ENCODE measurements around the gene GRB14.
"Not testable (repeated sequence)": the region's sequence is repeated elsewhere in the genome, so short reads cannot be mapped to it uniquely, and the experiment has no call there.

GRB14 gene

GRCh38 chr2:164620873-164621763, at the start of gene GRB14:
TSS of gene GRB14 (minus strand) at chr2:164621482. CDS start at chr2:164621309, 173 bp downstream.
- DNase-seq (ENCODE audit: low read depth, low spot score) = no peak

GRCh38 chr2:164669291-164669690, 48.0 kb upstream of the GRB14 start:
- DNase-seq (ENCODE audit: low read depth, low spot score) = no peak

GRCh38 chr2:164667566-164667965, 46.3 kb upstream of the GRB14 start:
- no peak for DNase-seq (ENCODE audit: low read depth, low spot score)

- DNase-seq (ENCODE audit: low read depth, low spot score) = no peak
These were observed 42.8 kb upstream of the GRB14 start for GRCh38 chr2:164664070-164664469.

- no peak for DNase-seq (ENCODE audit: low read depth, low spot score)
These were observed 41.8 kb upstream of the GRB14 start for GRCh38 chr2:164662868-164663631.

GRCh38 chr2:164662066-164662465, 40.8 kb upstream of the GRB14 start:
- DNase-seq (ENCODE audit: low read depth, low spot score) = no peak

- no peak for DNase-seq (ENCODE audit: low read depth, low spot score)
These were observed 40.1 kb upstream of the GRB14 start for GRCh38 chr2:164661349-164661748.

- DNase-seq (ENCODE audit: low read depth, low spot score) = no peak
These were observed 35.8 kb upstream of the GRB14 start for GRCh38 chr2:164657129-164657528.

- DNase-seq (ENCODE audit: low read depth, low spot score) = no peak
These were observed 34.5 kb upstream of the GRB14 start for GRCh38 chr2:164655750-164656149.

GRCh38 chr2:164655336-164655735, 34.1 kb upstream of the GRB14 start:
- DNase-seq (ENCODE audit: low read depth, low spot score) = no peak

- DNase-seq (ENCODE audit: low read depth, low spot score) = no peak
These were observed 30.1 kb upstream of the GRB14 start for GRCh38 chr2:164651361-164651760.

- no peak for DNase-seq (ENCODE audit: low read depth, low spot score)
These were observed 22.9 kb upstream of the GRB14 start for GRCh38 chr2:164644036-164644700.

- DNase-seq (ENCODE audit: low read depth, low spot score) = no peak
These were observed 21.8 kb upstream of the GRB14 start for GRCh38 chr2:164642946-164643555.

- DNase-seq (ENCODE audit: low read depth, low spot score) = no peak
These were observed 21.0 kb upstream of the GRB14 start for GRCh38 chr2:164642268-164642667.

GRCh38 chr2:164628319-164628718, 7.0 kb upstream of the GRB14 start:
- not testable (repeated sequence) for DNase-seq (ENCODE audit: low read depth, low spot score)

- DNase-seq (ENCODE audit: low read depth, low spot score) = no peak
These were observed 4.2 kb upstream of the GRB14 start for GRCh38 chr2:164625378-164625971.

GRCh38 chr2:164624316-164624715, 3.0 kb upstream of the GRB14 start:
- DNase-seq (ENCODE audit: low read depth, low spot score) = no peak

- no peak for DNase-seq (ENCODE audit: low read depth, low spot score)
These were observed 1.2 kb upstream of the GRB14 start for GRCh38 chr2:164622338-164623106.

- no peak for DNase-seq (ENCODE audit: low read depth, low spot score)
These were observed 453 bp upstream of the GRB14 start for GRCh38 chr2:164621764-164622105.

GRCh38 chr2:164620457-164620856, 825 bp downstream of the GRB14 start:
- no peak for DNase-seq (ENCODE audit: low read depth, low spot score)

- no peak for DNase-seq (ENCODE audit: low read depth, low spot score)
These were observed 3.8 kb downstream of the GRB14 start for GRCh38 chr2:164617466-164617865.
